IPS-20b (cell line): Measurements from ENCODE around the gene CCDC116.

Experiments used
- H3K27ac ChIP-seq: one replicate; pipeline ENCODE4 v1.5.1; 2013; ENCODE audit warnings: low read length
- H3K27me3 ChIP-seq: 2 replicates; pipeline ENCODE4 v1.6.1; 2013; ENCODE audit warnings: mild to moderate bottlenecking, low read length, inconsistent platforms; ENCODE audit not compliant: insufficient read depth
- H3K36me3 ChIP-seq: 2 replicates; pipeline ENCODE4 v1.6.1; 2013; ENCODE audit warnings: low read depth, mild to moderate bottlenecking, inconsistent platforms, low read length, moderate library complexity; ENCODE audit not compliant: insufficient read depth
- H3K4me1 ChIP-seq: 2 replicates; pipeline ENCODE4 v1.6.1; 2013; ENCODE audit warnings: mild to moderate bottlenecking, control low read depth, inconsistent platforms, low read length, moderate library complexity; ENCODE audit not compliant: insufficient read depth
- H3K4me3 ChIP-seq: 2 replicates; pipeline ENCODE4 v1.5.1; 2013; ENCODE audit warnings: mild to moderate bottlenecking, low read length, inconsistent platforms
- H3K9ac ChIP-seq: 2 replicates; pipeline ENCODE4 v1.6.1; 2013; ENCODE audit warnings: low read depth, mild to moderate bottlenecking, inconsistent platforms, low read length, moderate library complexity
- H3K9me3 ChIP-seq: 2 replicates; pipeline ENCODE4 v1.6.1; 2013; ENCODE audit warnings: mild to moderate bottlenecking, low read depth, low read length, inconsistent platforms; ENCODE audit not compliant: insufficient read depth

Gene CCDC116

DNA sequence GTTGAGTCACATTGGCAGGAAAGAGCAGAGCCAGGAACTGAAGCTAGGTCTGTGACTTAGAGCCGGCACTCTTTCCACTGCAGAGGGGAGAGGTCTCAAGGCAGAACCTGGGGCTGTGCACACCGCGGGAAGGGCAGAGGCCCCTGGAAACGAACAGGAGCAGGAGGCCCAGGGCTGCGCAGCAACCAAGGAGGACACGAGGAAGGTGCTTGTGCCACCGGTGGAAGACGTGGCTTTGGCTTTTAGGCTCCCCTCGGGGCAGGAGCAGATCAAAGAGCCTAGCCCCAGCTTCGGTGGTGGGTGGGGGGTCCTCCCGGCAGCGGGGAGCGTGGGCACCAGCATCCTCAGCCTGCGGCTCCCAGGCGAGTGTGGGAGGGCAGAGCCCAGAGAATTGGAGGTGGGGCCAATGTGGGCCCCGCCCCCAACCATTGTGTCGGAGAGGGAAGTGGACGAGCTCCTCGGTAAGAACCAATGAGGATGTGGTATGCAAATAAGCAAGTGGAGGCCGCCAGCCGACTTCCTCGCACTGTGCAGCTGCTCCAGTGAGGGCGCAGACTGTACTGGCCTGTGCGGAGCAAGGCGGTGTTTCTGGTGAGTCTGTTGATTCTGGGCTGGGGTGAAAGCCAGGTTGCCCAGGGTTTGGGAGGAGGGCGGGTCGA lies at the start of gene CCDC116:
Gene CCDC116 (plus strand): TSS at position 524 of the 659 bp plus-strand sequence. CDS start 422 bp downstream, outside the sequence.
- H3K4me3 ChIP-seq = no peak within 1 kb of the TSS
- H3K27ac ChIP-seq = no peak within 1 kb of the TSS
- peaks cover 9% of the 10 kb centered on the region for H3K36me3 ChIP-seq
- H3K9me3 ChIP-seq = no peaks in the 10 kb centered on the region
- H3K27me3 ChIP-seq = no peaks in the 10 kb centered on the region
- H3K9ac ChIP-seq = no peak within 1 kb of the TSS
- no peaks in the 10 kb centered on the region for H3K4me1 ChIP-seq

GRCh38 chr22:21582801-21583740 lies 49.5 kb upstream of the CCDC116 start:
- no peak overlapping the region for H3K27ac ChIP-seq
- H3K36me3 ChIP-seq = 0 out of 2 replicates have a peak, but pooled peaks cover 6% of the 10 kb centered on the region
- H3K4me1 ChIP-seq = no peaks in the 10 kb centered on the region
- no peak overlapping the region for H3K9ac ChIP-seq
- no peak overlapping the region for H3K4me3 ChIP-seq
- H3K27me3 ChIP-seq = no peaks in the 10 kb centered on the region
- no peaks in the 10 kb centered on the region for H3K9me3 ChIP-seq

DNA sequence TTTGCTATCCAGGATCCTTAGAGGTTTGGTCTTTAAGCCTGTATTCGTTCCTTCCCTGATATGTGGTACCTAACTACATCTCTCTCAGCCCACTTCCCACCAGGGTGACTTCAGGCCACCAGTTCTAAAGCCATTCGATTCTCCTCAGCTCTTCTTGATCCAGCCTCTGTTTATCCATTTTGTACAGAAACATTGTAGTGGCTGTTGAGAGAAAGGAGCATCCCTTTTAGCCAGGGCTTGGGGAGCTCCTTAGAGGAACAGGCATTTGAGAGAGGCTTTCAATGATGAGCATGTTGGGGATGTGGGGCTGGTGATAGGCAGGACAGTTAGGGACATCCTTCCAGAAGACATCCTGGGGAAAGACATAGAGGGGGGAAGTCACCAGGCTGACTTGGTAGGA lies 47.2 kb upstream of the CCDC116 start:
- 0 out of 2 replicates have a peak, but pooled peaks cover 6% of the 10 kb centered on the region for H3K36me3 ChIP-seq
- H3K9ac ChIP-seq = no peak overlapping the region

GRCh38 chr22:21587803-21588611 lies 44.6 kb upstream of the CCDC116 start:
- Histone ChIP-seq H3K27me3 (no peaks in the 10 kb centered on the region), H3K27ac (no peak overlapping the region), H3K4me3 (no peak overlapping the region), H3K36me3 (peaks cover 16% of the 10 kb centered on the region), H3K4me1 (no peaks in the 10 kb centered on the region), H3K9me3 (no peaks in the 10 kb centered on the region), H3K9ac (no peak overlapping the region)

More for the DNA sequence above, 47.2 kb upstream of the CCDC116 start:
- Histone ChIP-seq H3K27me3 (no peaks in the 10 kb centered on the region), H3K9me3 (no peaks in the 10 kb centered on the region), H3K4me3 (no peak overlapping the region), H3K27ac (no peak overlapping the region), H3K4me1 (no peaks in the 10 kb centered on the region)

DNA sequence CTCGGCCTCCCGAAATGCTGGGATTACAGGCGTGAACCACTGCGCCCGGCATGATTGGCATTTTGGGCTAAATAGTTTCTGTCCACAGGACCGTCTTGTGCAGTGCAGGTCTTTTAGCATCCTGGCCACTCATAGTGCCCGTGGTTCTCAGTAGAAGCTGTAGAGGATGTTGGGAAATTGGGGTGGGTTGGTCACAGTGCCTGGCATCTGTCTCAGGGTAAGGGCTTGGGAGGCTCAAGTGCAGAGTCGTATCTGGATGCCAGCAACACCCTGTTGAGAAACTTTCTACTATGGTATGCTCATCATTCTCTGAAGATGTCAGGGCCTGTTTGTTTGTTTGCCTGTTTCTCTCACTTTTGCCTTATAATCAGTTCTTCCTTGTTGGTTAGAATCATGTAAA lies 43.2 kb upstream of the CCDC116 start:
- no peaks in the 10 kb centered on the region for H3K9me3 ChIP-seq
- H3K4me1 ChIP-seq = no peaks in the 10 kb centered on the region
- no peak overlapping the region for H3K4me3 ChIP-seq
- H3K27ac ChIP-seq = no peak overlapping the region
- H3K36me3 ChIP-seq = peaks cover 30% of the 10 kb centered on the region
- H3K27me3 ChIP-seq = no peaks in the 10 kb centered on the region
- no peak overlapping the region for H3K9ac ChIP-seq

- Histone ChIP-seq H3K4me3 (no peak overlapping the region), H3K9me3 (no peaks in the 10 kb centered on the region), H3K27me3 (no peaks in the 10 kb centered on the region), H3K4me1 (no peaks in the 10 kb centered on the region), H3K36me3 (peaks cover 46% of the 10 kb centered on the region), H3K9ac (no peak overlapping the region), H3K27ac (no peak overlapping the region)
Observed at GRCh38 chr22:21590809-21591641, 41.5 kb upstream of the CCDC116 start.

GRCh38 chr22:21591695-21592094 lies 40.9 kb upstream of the CCDC116 start:
- Histone ChIP-seq H3K4me1 (no peaks in the 10 kb centered on the region), H3K36me3 (peaks cover 53% of the 10 kb centered on the region)

DNA sequence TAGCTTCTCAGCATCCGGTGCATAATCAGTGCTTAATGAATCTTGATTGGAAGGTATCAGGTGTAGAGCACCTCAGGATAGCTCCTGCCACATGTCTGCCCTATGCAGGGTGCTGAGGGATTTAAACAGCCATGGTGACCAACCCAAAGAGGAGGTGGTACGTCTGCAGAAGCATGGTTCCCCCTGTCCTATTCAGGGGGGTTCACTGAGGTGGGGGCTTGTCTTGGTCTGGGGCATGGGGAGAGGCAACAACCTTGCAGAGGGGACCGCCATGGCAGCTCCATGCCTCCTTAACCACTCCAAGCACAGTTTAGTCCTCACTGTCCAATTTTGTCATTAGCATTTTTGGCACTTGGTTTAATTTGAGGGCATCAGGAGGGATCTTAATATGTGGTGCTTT lies 40.1 kb upstream of the CCDC116 start:
- Histone ChIP-seq H3K36me3 (peaks cover 54% of the 10 kb centered on the region), H3K27ac (no peak overlapping the region), H3K27me3 (no peaks in the 10 kb centered on the region), H3K4me1 (no peaks in the 10 kb centered on the region), H3K4me3 (no peak overlapping the region), H3K9ac (no peak overlapping the region), H3K9me3 (no peaks in the 10 kb centered on the region)

More at GRCh38 chr22:21591695-21592094, 40.9 kb upstream of the CCDC116 start:
- H3K9me3 ChIP-seq = no peaks in the 10 kb centered on the region
- H3K27me3 ChIP-seq = no peaks in the 10 kb centered on the region
- no peak overlapping the region for H3K27ac ChIP-seq
- H3K4me3 ChIP-seq = no peak overlapping the region
- no peak overlapping the region for H3K9ac ChIP-seq

GRCh38 chr22:21593406-21594232 lies 38.9 kb upstream of the CCDC116 start:
- no peaks in the 10 kb centered on the region for H3K9me3 ChIP-seq
- H3K27ac ChIP-seq = no peak overlapping the region
- no peak overlapping the region for H3K4me3 ChIP-seq
- H3K9ac ChIP-seq = no peak overlapping the region
- H3K36me3 ChIP-seq = peaks cover 50% of the 10 kb centered on the region
- no peaks in the 10 kb centered on the region for H3K4me1 ChIP-seq
- H3K27me3 ChIP-seq = no peaks in the 10 kb centered on the region

DNA sequence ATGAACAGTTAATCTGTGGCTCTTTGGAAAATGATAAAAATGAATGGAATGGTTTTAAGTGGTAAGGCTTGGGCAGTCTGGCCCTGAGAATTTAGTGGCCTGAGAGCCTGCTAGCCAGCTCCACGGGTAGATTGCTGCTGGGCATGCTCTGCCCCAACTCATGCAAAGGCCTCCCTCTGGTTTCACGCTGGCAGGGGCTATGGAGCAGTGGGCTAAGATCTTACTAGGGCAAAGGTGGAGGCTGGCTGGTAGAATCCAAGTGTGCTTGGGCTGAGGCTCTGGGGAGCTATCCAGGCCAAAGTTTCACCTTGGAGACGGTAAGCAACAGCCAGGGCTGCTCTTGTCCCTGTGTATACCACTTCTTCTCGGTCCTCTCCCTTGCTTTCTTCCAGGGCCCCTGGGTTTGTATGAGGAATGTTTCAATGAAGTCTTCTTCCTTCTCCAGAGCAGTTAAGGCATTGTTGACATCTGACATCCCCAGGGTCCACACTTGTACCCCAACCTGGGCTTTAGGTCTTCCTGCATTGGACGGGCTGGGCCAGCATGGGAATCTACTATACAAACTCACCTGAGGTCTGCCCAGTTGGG lies 37.6 kb upstream of the CCDC116 start:
- H3K4me1 ChIP-seq = no peaks in the 10 kb centered on the region

More for the DNA sequence above, 37.6 kb upstream of the CCDC116 start:
- no peak overlapping the region for H3K4me3 ChIP-seq
- H3K9me3 ChIP-seq = no peaks in the 10 kb centered on the region
- no peaks in the 10 kb centered on the region for H3K27me3 ChIP-seq
- peaks cover 50% of the 10 kb centered on the region for H3K36me3 ChIP-seq
- H3K27ac ChIP-seq = no peak overlapping the region
- no peak overlapping the region for H3K9ac ChIP-seq
